GM18861 (cell line): ENCODE data around the gene FBXO8.
A peak's percentile ranks its signal among the peaks of the same experiment; 100 is the strongest.

Experiments used
- ATAC-seq: cut with Tn5 transposase; IDR thresholded peaks from one replicate; pipeline ENCODE4 v1.9.1; 2021; ENCODE audit not compliant: unreplicated experiment

Gene FBXO8

DNA sequence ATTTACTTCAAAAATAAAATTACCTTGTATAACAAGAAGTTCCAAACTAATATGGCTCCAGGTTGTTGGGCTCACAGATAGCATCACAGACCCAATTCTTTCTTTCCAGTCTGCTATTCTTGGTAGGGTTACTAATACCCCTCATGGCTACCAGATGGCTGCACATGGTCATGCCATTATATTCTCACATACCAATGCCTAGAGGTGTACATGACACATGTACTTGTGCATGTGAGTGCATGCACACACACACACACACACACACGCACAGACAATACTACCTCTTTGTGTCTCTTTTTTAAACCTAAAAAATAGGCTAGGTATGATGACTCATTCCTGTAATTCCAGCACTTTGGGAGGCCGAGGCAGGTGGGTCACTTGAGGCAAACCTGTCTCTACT, 31.1 kb downstream of the FBXO8 start:
- ATAC-seq: no peak

DNA sequence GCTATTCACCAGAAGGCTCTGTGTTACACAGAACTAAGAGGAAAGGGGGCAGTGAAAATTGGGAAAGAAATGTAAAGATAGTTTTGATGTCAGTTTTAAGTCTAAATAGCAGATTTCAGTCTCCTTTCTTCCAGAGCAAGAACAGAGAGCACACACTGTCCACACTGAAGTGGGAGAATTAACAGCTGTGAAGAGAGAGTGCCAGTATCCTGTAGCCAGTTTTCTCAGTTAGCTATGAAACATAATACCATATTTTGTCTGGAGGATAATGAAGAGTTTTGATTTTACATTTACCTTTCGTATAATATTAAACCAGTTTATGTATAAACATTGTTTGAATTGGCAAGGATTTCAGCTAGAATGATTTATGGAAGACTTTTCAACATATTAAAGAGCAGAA, 35.1 kb downstream of the FBXO8 start:
- ATAC-seq: no peak

GRCh38 chr4:174245714-174246113, 37.8 kb downstream of the FBXO8 start:
- ATAC-seq: no peak

- peak; percentile 70 for ATAC-seq
Measured at GRCh38 chr4:174244441-174244840, 39.0 kb downstream of the FBXO8 start.

- ATAC-seq: peak; percentile 54
Measured at GRCh38 chr4:174241162-174241561, 42.3 kb downstream of the FBXO8 start.

- no peak for ATAC-seq
Measured at GRCh38 chr4:174236359-174236758, 47.1 kb downstream of the FBXO8 start.

GRCh38 chr4:174230680-174231079, 52.8 kb downstream of the FBXO8 start:
- no peak for ATAC-seq

DNA sequence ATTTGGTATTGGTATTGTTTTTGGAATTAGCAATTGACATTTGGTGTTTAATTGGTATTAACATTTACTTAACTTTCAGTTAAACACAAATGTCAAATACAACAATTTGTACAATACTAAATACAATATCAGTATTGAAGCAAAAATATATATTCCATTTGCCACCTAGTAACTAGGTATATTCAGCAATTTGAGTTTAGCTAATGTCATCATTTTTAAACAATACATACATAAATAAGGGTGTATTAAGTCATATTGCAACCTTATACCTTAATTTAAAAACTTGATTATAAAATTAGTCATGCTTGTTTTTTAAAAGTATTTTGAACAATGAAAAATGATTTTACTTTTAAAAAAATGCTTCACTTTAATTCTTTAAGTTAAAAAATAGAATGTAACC, 53.3 kb downstream of the FBXO8 start:
- ATAC-seq: no peak

- ATAC-seq: no peak
Measured at GRCh38 chr4:174228988-174229387, 54.5 kb downstream of the FBXO8 start.

DNA sequence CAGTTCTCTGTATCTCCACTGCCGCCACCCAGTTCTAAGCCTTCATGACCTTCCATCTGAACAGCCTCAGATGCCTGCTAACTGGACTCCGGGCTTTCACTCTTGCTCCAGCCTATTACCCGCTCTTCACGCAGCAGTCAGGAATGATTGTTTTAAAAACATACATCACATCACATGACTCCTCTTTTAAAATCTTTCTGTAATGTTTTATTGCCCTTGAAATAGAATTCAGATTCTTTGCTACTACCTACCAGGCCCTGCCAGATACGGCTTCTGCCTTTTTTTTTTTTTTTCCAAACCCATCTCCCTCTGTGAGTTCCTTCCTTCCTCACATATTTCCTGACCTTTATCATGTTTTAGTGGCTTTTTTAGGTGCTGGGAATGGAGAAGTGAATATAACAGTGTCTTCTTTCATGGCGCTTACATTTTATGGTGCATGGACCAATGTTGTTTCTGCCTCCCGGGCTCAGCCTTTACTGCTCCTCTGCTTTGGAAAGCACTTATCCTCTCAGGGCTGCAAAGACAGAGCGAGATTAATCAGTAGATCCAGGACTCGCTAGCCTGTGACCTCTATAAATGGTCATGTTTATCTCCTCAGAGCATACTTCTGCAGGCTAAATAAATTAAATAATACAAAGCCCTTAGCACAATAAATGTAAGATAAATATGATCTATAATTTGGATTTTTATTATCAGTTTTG, 58.0 kb downstream of the FBXO8 start:
- ATAC-seq: no peak

DNA sequence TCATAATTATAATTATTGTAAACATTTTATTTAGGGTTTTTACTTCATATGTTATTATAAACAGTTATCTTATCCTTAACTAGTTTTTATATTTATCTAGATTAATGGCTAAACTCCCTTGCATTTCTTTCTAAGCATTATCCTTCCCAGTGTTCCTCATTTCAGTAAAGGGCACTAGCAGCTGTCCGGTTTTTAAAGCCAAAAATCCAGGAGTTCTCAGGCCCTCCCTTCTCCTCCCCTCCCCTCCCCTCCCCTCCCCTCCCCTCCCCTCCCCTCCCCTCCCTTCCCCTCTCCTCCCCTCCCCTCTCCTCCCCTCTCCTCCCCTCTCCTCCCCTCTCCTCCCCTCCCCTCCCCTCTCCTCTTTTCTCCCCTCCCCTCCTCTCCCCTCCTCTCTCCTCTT, 58.9 kb downstream of the FBXO8 start:
- no peak for ATAC-seq

DNA sequence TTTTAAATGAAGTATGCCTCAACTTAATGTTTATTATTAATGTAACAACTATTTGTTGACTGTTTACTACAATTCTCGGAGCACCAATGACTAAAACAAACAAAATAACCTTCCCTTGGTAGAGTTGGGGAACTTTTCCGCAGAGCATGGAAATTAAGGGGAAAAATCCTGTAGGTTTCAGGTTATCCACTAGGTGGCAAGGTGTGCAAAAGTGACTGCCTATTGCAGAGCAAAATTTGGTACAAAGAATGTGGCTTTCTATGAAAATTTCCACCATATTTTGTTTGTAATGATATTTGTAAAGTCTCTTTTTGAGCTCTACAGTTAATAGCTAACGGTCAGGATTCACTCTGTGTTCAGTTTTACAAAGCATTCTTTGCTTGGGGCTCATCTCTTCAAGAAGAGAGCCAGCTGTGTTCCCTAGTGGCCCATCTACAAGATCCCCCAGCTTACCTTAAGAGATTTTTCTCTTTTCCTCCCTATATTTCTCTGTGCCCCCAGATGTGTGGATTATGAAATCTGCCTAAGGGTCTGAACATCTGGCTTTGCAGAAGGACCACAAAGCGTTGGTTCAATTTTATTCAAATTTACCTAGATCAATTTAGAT, 61.1 kb downstream of the FBXO8 start:
- ATAC-seq: peak; percentile 55

GRCh38 chr4:174218127-174218790, 65.2 kb downstream of the FBXO8 start:
- no peak for ATAC-seq

GRCh38 chr4:174217273-174218126, 66.0 kb downstream of the FBXO8 start:
- ATAC-seq: no peak

DNA sequence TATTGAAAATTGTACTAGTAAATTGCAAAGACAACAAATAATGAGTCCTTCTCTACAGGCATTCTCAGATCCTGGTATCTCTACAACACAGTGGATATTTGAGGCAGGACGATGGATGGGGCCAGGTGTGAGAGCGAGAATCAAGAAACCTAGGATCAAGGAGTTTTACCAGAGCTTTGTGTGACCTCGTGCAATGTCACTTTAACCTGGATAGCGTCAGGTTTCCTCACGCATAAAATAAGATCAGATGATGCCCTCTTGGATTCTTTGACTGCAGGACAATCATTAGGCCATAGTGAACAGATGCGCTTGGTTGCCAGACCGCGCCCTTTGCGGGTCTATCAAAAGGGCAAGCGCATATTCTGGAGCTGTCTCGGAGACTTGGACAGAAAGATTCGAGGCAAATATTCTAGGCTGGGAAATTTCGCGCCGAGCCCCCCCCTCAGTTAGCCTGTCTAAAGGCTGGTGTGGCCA, 66.6 kb downstream of the FBXO8 start:
- no peak for ATAC-seq

DNA sequence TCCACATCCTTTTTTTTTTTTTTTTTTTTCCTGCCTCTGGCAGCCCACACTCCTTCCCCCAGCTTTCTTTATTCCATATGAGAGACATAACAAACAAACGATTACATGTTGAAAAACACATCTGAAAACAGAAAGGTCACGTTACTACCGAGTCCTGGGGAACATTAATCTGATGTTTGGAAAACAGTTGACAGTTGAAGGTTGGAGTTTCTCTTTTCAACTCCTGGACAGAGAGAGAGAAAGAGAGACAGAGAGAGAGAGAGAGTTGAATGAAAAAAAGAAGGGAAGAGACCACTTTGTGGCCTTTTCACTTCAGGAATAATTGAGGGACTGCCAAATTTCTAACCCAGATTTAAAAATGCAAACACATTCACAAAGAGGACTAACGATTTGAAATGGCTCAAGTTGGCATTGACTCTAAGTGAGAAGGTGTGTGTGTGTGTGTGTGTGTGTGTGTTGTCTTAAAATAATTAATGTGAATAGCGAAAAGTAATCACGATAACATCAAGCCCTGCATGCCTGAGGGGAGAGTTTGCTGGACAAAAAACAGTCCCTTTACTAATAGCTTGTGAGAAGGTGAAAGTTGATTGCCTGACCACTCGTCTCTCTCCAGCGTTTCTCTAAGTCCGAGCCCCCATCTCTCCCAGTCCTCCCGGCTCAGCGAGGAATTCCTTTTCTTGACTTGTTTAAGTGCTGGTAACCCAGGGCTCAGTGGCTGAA, 67.3 kb downstream of the FBXO8 start:
- ATAC-seq: no peak

DNA sequence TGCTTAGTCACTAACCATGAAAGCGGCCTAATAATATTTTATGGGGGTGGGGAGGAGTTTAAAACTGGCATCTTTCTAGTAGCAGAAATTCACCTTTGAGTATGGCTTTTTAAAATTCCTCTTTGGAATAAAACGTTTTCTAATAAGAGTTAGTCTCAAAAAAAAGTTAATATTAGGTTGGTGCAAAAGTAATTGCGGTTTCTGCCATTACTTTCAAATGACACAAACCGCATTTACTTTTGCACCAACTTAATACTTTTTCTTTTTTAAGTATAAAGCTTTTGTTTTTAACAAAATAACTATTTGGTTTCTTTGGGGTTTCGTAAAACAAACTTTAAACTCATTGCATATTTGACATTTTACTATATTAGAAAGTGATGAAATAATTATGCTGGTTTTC, 68.4 kb downstream of the FBXO8 start:
- ATAC-seq: no peak

DNA sequence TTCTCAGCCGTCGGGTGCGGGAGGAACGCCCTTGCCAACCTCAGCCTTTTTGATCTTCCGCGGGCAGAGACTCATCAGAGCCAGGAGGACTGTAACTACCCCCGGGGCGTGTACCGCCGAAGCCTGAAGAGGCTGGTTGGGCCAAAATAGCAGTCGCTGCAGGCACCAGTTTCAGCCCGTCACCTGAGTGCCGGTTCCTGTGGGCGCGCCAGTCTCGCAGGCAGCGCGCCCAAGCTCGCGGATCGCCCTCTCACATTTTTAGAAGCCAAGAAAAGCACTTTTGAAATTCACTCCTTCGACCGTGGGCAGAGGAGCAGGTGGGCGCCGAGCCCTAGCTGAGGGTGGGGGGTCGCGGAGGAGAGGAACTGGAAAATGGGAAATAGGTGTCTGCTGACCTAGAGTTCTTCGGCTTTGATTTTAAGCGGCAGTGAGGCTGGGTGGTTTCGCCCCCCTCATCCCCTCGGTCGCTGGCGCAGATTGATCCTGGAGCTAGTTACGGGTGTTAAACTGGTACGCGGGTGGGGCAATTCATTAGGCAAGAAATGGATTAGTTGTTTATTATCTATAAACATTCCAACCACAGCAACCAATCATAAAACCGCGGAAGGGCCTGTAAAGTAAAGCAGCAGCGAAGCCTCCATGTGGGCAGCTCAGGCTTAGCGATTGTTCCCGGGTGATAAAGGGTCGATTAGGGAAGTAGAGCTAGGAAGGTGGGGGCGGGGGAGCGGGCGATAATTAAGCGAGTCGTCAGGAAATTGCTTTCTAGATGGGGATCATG, 69.2 kb downstream of the FBXO8 start:
- no peak for ATAC-seq

DNA sequence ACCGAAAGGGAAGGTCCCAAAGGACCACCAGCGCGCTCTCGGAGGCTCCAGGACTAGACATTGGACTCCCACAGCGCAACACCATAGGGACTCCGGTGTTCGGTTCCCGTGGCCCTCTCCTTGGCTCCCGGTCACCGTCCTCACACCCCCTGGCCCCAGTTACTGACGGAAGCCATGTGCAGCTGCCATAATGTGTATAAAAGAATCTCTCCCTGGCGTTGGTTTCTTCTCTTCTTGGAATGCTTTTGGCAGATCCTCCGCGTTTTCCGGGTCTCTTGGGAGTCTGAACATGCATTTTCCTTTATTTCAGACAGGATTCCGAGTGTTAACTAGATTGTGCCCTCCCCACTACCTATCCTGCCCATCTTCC, 69.8 kb downstream of the FBXO8 start:
- no peak for ATAC-seq

DNA sequence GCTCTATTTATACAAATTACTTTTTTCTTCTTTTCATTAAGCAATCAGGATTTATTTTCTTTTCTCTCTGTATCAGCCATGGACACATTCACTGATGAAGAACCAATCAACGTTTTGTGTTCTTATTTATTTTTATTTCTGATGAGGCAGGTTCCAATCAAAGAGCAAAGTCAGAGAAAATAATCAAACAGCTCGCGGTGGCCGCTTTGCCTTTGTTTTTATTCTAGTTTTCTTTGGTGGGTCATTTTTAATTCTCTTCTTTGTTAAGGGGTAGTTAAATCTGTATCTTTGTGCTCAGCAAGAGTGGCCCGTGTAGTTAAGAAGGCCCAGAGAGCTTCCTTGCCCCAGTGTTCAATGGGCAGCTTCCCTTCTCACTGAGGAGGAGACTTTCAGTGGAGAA, 71.4 kb downstream of the FBXO8 start:
- no peak for ATAC-seq
